OCI-LY3 (cell line): ENCODE results near the gene PDLIM5.
"Not testable (repeated sequence)": the region's sequence is repeated elsewhere in the genome, so short reads cannot be mapped to it uniquely, and the experiment has no call there.

ENCODE experiments used
- CTCF ChIP-seq: fragments of 200-600, 300-600 bp; sonication (generic); IDR thresholded peaks from 2 replicates; pipeline ENCODE4 v1.5.1; 2014; ENCODE audit warnings: antibody characterized with exemption, low read length, low read depth
- EZH2phosphoT487 ChIP-seq: fragments of 200-600 bp; shearing (Covaris generic); IDR thresholded peaks from 2 replicates; pipeline ENCODE4 v1.6.1; 2018; ENCODE audit warnings: antibody characterized with exemption, mixed run types, low read depth

- TF ChIP-seq CTCF, EZH2phosphoT487: not testable (repeated sequence)
These were observed 19.0 kb downstream of the PDLIM5 start for GRCh38 chr4:94470782-94471181.
